Keratinocyte (primary cell): ENCODE measurements around the gene RYR1. TPM values are rescaled to one million over a fixed set of nuclear protein-coding genes. Genes with fewer than 3 reads are reported as not detected.
"Not testable (repeated sequence)": the region's sequence is repeated elsewhere in the genome, so short reads cannot be mapped to it uniquely, and the experiment has no call there.

Experiments
- DNase-seq: peaks from one replicate; pipeline ENCODE4 v3.0.0-alpha.2; 2011; ENCODE audit warnings: low read depth, missing footprints, low spot score
- FAIRE-seq: peaks from 2 replicates; lab custom pipeline; 2011; peaks lifted over from hg19 to GRCh38; lab: Jason Lieb, UNC
- H2AFZ ChIP-seq: 2 replicates; pipeline ENCODE4 v1.6.0; 2012; ENCODE audit warnings: low read length, control low read depth, inconsistent platforms; ENCODE audit not compliant: control insufficient read depth
- H3K27ac ChIP-seq: 2 replicates; pipeline ENCODE4 v1.5.1; 2011; ENCODE audit warnings: low read length; ENCODE audit not compliant: control insufficient read depth, insufficient read depth
- H3K27me3 ChIP-seq: 3 replicates; pipeline ENCODE4 v1.6.0; 2011; ENCODE audit warnings: low read length; ENCODE audit not compliant: control insufficient read depth, insufficient read depth; ENCODE audit errors: extremely low read depth
- H3K36me3 ChIP-seq, 2 experiments: 2 replicates in 1 of 2; 3 replicates in 1 of 2; pipeline ENCODE4 v1.5.1; 2011; ENCODE audit warnings: low read length in 2 of 2, mild to moderate bottlenecking in 1 of 2; ENCODE audit not compliant: control insufficient read depth in 2 of 2, insufficient read depth in 2 of 2; ENCODE audit errors: extremely low read depth in 1 of 2
- H3K4me1 ChIP-seq: 3 replicates; pipeline ENCODE4 v1.5.1; 2011; ENCODE audit warnings: low read length; ENCODE audit not compliant: control insufficient read depth, insufficient read depth; ENCODE audit errors: extremely low read depth
- H3K4me2 ChIP-seq: 3 replicates; pipeline ENCODE4 v1.6.0; 2011; ENCODE audit warnings: low read depth, low read length; ENCODE audit not compliant: control insufficient read depth, insufficient read depth; ENCODE audit errors: extremely low read depth
- H3K4me3 ChIP-seq, 3 experiments: fragments of 200-600 bp in 1 of 3; sonication (generic) in 1 of 3; 2 replicates in 2 of 3; 3 replicates in 1 of 3; pipeline ENCODE4 v1.5.1; 2011 to 2016; ENCODE audit warnings: low read length in 3 of 3, mild to moderate bottlenecking in 3 of 3, control low read depth in 2 of 3, inconsistent platforms in 1 of 3, low read depth in 1 of 3, mixed read lengths in 1 of 3, mixed run types in 1 of 3, moderate library complexity in 1 of 3; ENCODE audit not compliant: control insufficient read depth in 2 of 3, insufficient read depth in 2 of 3; ENCODE audit errors: extremely low read depth in 1 of 3
- H3K79me2 ChIP-seq: 2 replicates; pipeline ENCODE4 v1.6.0; 2012; ENCODE audit warnings: low read length; ENCODE audit not compliant: control insufficient read depth, insufficient read depth
- H3K9ac ChIP-seq: 3 replicates; pipeline ENCODE4 v1.6.0; 2011; ENCODE audit warnings: low read length; ENCODE audit not compliant: control insufficient read depth, insufficient read depth; ENCODE audit errors: extremely low read depth
- H3K9me1 ChIP-seq: 3 replicates; pipeline ENCODE4 v1.6.0; 2011; ENCODE audit warnings: low read length; ENCODE audit not compliant: control insufficient read depth, insufficient read depth; ENCODE audit errors: extremely low read depth
- H3K9me3 ChIP-seq: 2 replicates; pipeline ENCODE4 v1.5.1; 2012; ENCODE audit warnings: low read depth, low read length; ENCODE audit not compliant: control insufficient read depth
- H4K20me1 ChIP-seq: 3 replicates; pipeline ENCODE4 v1.6.0; 2011; ENCODE audit warnings: low read length; ENCODE audit not compliant: control insufficient read depth, insufficient read depth; ENCODE audit errors: extremely low read depth
- EZH2 ChIP-seq: IDR thresholded peaks from one replicate; pipeline ENCODE4 v1.6.1; 2012; ENCODE audit warnings: inconsistent platforms, mild to moderate bottlenecking, low read length, moderate library complexity
- dilution Hi-C: fragments of 300-500 bp; cut with MboI; formaldehyde crosslinking; loops from one replicate; pipeline ENCODE4 v1.7.0; 2020; ENCODE audit warnings: low sequenced_read_pairs; ENCODE audit not compliant: extremely low pct_ligation_motif_present
- polyA plus RNA-seq, 5 experiments: library from polyadenylated mRNA; depleted of rRNA in 3 of 5; stranded (reverse) in 3 of 5; stranded (forward) in 1 of 5; unstranded in 1 of 5; fragments of >200 nt; gene quantifications; 1 replicate in 1 of 5; 2 replicates in 3 of 5; 3 replicates in 1 of 5; pipeline versions ENCODE4 v1.2.1 to v1.2.3, GENCODE V29; 2011 to 2012; ENCODE audit warnings: missing spikeins in 2 of 5, low read depth in 1 of 5, low replicate concordance in 1 of 5
- TF ChIP-seq, protein P1 (sequence below), 3 experiments: IDR thresholded peaks in 1 of 3; conservative IDR thresholded peaks in 1 of 3; optimal IDR thresholded peaks in 1 of 3; 2 replicates in 2 of 3; 3 replicates in 1 of 3; pipeline versions ENCODE3 to v1.5.1; 2011; ENCODE audit warnings: low read length in 3 of 3, mild to moderate bottlenecking in 3 of 3, moderate library complexity in 2 of 3, control low read depth in 1 of 3, inconsistent platforms in 1 of 3; ENCODE audit not compliant: insufficient read depth in 2 of 3; ENCODE audit errors: extremely low read depth in 1 of 3

RYR1 gene
- polyA plus RNA-seq, 1 donor (not counting 4 experiments of a cell fraction or from before 2014, with no cell fraction given): 0.41 TPM

DNA sequence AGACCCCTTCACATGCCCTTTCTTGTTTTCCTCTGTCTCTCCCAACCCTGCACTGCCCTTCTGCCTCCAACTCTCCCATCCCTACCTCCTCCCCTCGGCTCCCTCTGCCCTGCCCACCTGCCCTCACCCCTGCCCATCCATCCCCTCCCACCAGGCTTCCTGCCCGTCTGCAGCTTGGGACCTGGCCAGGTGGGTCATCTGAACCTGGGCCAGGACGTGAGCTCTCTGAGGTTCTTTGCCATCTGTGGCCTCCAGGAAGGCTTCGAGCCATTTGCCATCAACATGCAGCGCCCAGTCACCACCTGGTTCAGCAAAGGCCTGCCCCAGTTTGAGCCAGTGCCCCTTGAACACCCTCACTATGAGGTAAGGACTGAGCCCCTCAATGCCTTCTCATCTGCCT, 35.7 kb downstream of the RYR1 start:
- Histone ChIP-seq H3K9ac (no peak overlapping the region), H3K27me3 (no peaks in the 10 kb centered on the region), H2AFZ (no peak overlapping the region), H3K4me2 (no peak overlapping the region), H3K9me3 (no peaks in the 10 kb centered on the region), H4K20me1 (no peaks in the 10 kb centered on the region), H3K4me3 (no peak overlapping the region), H3K4me1 (no peaks in the 10 kb centered on the region), H3K27ac (no peak overlapping the region), H3K79me2 (no peaks in the 10 kb centered on the region), H3K36me3 (no peaks in the 10 kb centered on the region), H3K9me1 (no peaks in the 10 kb centered on the region)
- dilution Hi-C loops: no loop called here
- FAIRE-seq (no peak), DNase-seq (no peak)
- TF ChIP-seq EZH2: no peak
- TF ChIP-seq, protein P1, sequence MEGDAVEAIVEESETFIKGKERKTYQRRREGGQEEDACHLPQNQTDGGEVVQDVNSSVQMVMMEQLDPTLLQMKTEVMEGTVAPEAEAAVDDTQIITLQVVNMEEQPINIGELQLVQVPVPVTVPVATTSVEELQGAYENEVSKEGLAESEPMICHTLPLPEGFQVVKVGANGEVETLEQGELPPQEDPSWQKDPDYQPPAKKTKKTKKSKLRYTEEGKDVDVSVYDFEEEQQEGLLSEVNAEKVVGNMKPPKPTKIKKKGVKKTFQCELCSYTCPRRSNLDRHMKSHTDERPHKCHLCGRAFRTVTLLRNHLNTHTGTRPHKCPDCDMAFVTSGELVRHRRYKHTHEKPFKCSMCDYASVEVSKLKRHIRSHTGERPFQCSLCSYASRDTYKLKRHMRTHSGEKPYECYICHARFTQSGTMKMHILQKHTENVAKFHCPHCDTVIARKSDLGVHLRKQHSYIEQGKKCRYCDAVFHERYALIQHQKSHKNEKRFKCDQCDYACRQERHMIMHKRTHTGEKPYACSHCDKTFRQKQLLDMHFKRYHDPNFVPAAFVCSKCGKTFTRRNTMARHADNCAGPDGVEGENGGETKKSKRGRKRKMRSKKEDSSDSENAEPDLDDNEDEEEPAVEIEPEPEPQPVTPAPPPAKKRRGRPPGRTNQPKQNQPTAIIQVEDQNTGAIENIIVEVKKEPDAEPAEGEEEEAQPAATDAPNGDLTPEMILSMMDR (optimal IDR thresholded peaks at IDR 0.05 in 1 of 3, IDR thresholded peaks at IDR 0.05 in 1 of 3, conservative IDR thresholded peaks at IDR 0.05 in 1 of 3; ENCODE audit: extremely low read depth in 1 of 3, insufficient read depth in 2 of 3, low read length in 3 of 3): no peak

DNA sequence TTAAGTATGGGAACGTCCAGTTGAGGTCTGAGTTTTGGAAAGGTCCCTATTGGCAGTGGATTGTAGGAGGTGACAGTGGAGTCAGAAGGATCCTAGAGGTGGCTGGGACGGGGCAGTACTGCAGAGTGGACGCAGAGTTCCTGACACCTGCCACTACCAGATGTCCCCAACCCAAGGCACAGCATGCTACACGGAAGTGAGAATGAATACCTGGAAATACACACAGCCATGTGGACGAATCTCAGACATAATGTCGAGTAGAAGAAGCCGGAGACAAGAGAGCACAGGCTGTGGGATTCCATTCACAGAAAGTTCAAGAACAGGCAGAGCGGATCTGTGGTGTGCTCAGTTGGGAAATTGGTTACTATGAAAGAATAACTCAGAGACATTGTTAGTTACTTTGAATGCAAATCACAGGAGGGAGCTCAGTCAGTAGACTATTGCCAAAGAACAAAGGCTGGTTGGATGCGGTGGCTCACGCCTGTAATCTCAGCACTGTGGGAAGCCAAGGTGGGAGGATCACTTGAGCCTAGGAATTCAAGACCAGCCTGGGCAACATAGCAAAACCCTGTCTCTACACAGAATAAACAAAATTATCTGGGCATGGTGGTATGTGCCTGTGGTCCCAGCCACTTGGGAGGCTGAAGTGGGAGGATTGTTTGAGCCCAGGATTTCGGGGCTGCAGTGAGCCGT, 37.4 kb downstream of the RYR1 start:
- no peak for TF ChIP-seq EZH2
- TF ChIP-seq, protein P1 (optimal IDR thresholded peaks at IDR 0.05 in 1 of 3, IDR thresholded peaks at IDR 0.05 in 1 of 3, conservative IDR thresholded peaks at IDR 0.05 in 1 of 3; ENCODE audit: extremely low read depth in 1 of 3, insufficient read depth in 2 of 3, low read length in 3 of 3): no peak
- H3K36me3 ChIP-seq: no peaks in the 10 kb centered on the region
- no peak overlapping the region for H3K9ac ChIP-seq
- no peaks in the 10 kb centered on the region for H3K27me3 ChIP-seq
- no peak overlapping the region for H2AFZ ChIP-seq
- H3K27ac ChIP-seq: no peak overlapping the region
- no peaks in the 10 kb centered on the region for H3K79me2 ChIP-seq
- H3K4me3 ChIP-seq: no peak overlapping the region
- no peaks in the 10 kb centered on the region for H4K20me1 ChIP-seq
- DNase-seq: no peak
- FAIRE-seq: no peak
- dilution Hi-C loops: no loop called here
- no peaks in the 10 kb centered on the region for H3K9me3 ChIP-seq
- no peaks in the 10 kb centered on the region for H3K9me1 ChIP-seq
- H3K4me1 ChIP-seq: no peaks in the 10 kb centered on the region
- no peak overlapping the region for H3K4me2 ChIP-seq

DNA sequence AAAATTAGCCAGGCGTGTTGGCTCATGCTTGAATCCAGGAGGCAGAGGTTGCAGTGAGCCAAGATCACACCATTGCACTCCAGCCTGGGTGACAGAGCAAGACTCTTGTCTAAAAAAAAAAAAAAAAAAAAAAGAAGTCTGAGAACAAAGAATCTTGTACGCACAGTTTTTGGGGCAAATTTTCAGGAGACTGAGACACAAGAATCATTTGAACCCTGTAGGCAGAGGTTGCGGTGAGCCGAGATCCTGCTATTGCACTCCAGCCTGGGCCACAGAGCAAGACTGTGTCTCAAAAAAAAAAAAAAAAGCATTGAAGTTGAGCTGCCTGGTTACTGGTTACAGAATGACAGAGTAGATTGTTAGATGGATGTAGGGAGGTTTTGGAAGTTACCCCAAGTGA, 39.2 kb downstream of the RYR1 start:
- H3K27ac ChIP-seq, H3K9me1 ChIP-seq, DNase-seq, H4K20me1 ChIP-seq, H3K9ac ChIP-seq, H3K4me3 ChIP-seq, H3K9me3 ChIP-seq, H3K79me2 ChIP-seq, dilution Hi-C loops, H3K4me1 ChIP-seq, H3K27me3 ChIP-seq, H3K4me2 ChIP-seq, FAIRE-seq, H2AFZ ChIP-seq, H3K36me3 ChIP-seq: not testable (repeated sequence)
